ENCODE data around the gene LCE3B.

LCE3B gene

DNA sequence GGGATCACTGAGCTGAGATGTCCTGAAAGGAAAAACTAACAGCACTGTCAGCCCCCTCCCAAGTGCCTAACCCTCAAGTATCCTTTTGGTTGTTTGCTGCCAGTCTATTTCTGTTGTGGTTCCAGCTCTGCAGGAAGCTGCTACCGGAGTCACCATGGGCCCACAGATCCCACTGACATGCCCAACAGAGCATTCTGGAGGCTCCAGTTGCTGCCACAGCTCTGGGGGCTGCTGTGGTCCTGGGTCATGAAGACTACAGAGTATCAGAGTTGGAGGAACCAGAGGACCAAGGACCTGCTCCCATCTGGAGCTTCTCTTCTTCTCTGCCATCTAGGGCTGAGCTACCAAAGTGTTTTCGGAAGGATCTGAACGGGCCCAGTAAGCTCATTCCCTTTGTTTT lies 8.4 kb downstream of the LCE3B start:
- Histone ChIP-seq H3K4me1 (ENCODE audit: control insufficient read depth, insufficient read depth, low read length) (no peaks in the 10 kb centered on the region), H3K27ac (ENCODE audit: low read length) (no peak overlapping the region), H3K36me3 (ENCODE audit: control insufficient read depth in 2 of 2, insufficient read depth in 2 of 2, low read length in 2 of 2) (no peaks in the 10 kb centered on the region), H3K9me3 (ENCODE audit: control insufficient read depth in 2 of 2, low read length in 2 of 2) (peaks cover 10 to 12% of the 10 kb centered on the region in 2 donors), H3K4me3 (ENCODE audit: low read length in 2 of 2) (no peak overlapping the region), H3K27me3 (ENCODE audit: control insufficient read depth in 1 of 2, insufficient read depth in 2 of 2, low read length in 2 of 2) (peaks cover 0 to 2% of the 10 kb centered on the region in 2 donors), H3K9ac (ENCODE audit: low read length in 2 of 2) (no peak overlapping the region)

DNA sequence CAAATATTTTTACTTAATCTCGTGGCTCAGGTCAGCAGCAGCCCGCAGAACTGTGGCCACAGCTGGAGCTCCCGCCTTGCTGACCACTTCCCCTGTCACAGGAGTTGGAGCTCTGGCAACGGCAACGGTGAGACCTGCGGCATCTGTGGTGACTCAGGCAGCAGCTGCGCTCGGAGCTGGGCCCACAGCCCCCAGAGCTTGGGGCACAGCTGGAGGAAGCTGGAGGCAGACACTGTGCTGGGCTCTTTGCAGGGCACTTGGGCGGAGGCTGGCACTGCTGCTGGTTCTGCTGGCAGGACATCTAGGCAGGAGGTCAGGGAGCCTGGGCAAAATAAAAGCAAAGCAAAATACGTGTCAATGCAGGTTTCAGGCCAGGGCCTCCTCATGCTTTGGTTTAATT lies 9.2 kb downstream of the LCE3B start, which contains the start of gene LCE3A:
TSS of gene LCE3A (minus strand) at position 301 of the 400 bp plus-strand sequence. CDS start at position 301, 0 bp downstream.
- H3K4me1 ChIP-seq (ENCODE audit: control insufficient read depth, insufficient read depth, low read length): no peaks in the 10 kb centered on the region
- H3K27ac ChIP-seq (ENCODE audit: low read length): no peak within 1 kb of the TSS
- no peaks in the 10 kb centered on the region for H3K36me3 ChIP-seq (ENCODE audit: control insufficient read depth in 2 of 2, insufficient read depth in 2 of 2, low read length in 2 of 2)
- no peak within 1 kb of the TSS for H3K4me3 ChIP-seq (ENCODE audit: low read length in 2 of 2)
- peaks cover 9 to 10% of the 10 kb centered on the region in 2 donors for H3K9me3 ChIP-seq (ENCODE audit: control insufficient read depth in 2 of 2, low read length in 2 of 2)
- no peak within 1 kb of the TSS for H3K9ac ChIP-seq (ENCODE audit: low read length in 2 of 2)
- H3K27me3 ChIP-seq (ENCODE audit: control insufficient read depth in 1 of 2, insufficient read depth in 2 of 2, low read length in 2 of 2): peaks cover 0 to 2% of the 10 kb centered on the region in 2 donors

DNA sequence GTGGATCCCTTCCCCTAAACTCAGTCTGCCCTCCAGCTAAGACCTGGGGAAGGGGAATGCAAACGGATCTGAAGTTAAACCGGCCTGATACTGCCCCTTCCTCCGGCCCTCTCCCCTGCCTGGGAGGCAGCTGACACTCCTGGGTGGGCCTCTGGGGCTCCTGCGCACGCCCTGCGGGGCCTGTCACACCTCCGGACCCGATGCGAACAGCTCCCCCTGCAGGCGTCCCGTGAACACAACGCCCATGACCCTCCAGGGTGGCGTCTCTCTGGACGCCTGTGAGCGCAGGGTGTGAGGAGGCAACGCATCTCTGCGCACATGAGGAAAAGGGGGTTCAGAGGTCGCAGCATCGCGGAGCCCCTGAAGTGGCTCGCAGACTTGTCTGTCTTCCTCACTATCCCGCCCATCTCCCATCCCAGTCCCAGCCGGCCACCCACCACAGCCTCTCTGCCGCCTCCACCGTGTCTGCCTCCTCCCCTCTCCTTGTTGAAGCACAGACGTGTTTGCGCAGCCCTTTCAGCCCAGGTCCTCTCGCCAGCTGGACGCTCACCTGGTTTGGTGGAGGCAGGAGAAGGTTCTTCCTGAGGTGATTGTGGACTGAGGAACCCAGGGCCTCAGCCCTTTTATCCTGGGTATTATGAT lies 9.7 kb downstream of the LCE3B start:
- H3K36me3 ChIP-seq (ENCODE audit: control insufficient read depth in 2 of 2, insufficient read depth in 2 of 2, low read length in 2 of 2): no peaks in the 10 kb centered on the region
- H3K27me3 ChIP-seq (ENCODE audit: control insufficient read depth in 1 of 2, insufficient read depth in 2 of 2, low read length in 2 of 2): peaks cover 0 to 2% of the 10 kb centered on the region in 2 donors
- no peak overlapping the region for H3K9ac ChIP-seq (ENCODE audit: low read length in 2 of 2)
- no peak overlapping the region for H3K27ac ChIP-seq (ENCODE audit: low read length)
- no peaks in the 10 kb centered on the region for H3K4me1 ChIP-seq (ENCODE audit: control insufficient read depth, insufficient read depth, low read length)
- H3K9me3 ChIP-seq (ENCODE audit: control insufficient read depth in 2 of 2, low read length in 2 of 2): peaks cover 9% of the 10 kb centered on the region in 2 donors
- no peak overlapping the region for H3K4me3 ChIP-seq (ENCODE audit: low read length in 2 of 2)

DNA sequence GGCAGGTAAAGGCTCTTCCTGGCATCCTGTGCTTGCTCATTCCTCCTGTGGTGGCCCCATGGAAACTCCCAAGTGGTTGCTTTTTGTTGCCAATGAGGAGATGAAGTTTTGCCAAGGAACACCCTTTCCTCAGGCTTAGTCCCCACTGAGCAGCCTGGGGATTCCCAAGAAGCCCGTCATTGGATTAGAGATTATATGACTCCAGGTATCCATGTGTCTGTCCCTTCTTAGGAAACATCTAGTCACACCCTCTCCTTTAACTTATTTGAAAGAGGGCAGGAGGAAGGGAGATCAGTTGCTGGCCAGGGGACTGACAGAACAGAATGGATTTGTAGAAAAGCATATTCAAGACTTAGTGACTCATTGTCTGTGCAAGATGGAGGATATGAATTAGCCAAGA lies 13.1 kb downstream of the LCE3B start:
- H3K27ac ChIP-seq (ENCODE audit: low read length): no peak overlapping the region
- H3K27me3 ChIP-seq (ENCODE audit: control insufficient read depth in 1 of 2, insufficient read depth in 2 of 2, low read length in 2 of 2): peaks cover 0 to 2% of the 10 kb centered on the region in 2 donors
- H3K36me3 ChIP-seq (ENCODE audit: control insufficient read depth in 2 of 2, insufficient read depth in 2 of 2, low read length in 2 of 2): no peaks in the 10 kb centered on the region

DNA sequence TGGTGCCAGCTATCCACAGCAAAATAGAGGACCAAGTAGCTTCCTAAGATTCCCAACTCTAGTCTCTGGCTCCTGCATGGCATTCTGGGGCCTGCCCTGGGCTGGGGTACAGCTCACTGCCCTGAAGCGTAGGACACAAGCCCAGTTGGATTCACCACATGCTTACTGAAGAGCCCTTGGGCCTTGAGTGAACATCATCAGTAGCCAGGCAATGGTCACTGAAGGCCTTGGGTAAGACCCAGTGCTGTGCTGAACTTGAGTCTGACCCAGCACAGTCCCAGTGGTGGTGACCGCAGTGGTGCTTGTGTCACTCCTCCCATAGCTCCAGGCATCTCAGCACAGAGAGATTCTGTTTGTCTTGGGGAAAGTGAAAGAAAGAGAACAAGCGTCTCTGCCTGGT lies 17.0 kb downstream of the LCE3B start:
- no peaks in the 10 kb centered on the region for H3K4me1 ChIP-seq (ENCODE audit: control insufficient read depth, insufficient read depth, low read length)
- H3K36me3 ChIP-seq (ENCODE audit: control insufficient read depth in 2 of 2, insufficient read depth in 2 of 2, low read length in 2 of 2): no peaks in the 10 kb centered on the region
- no peaks in the 10 kb centered on the region for H3K27me3 ChIP-seq (ENCODE audit: control insufficient read depth in 1 of 2, insufficient read depth in 2 of 2, low read length in 2 of 2)
- H3K9ac ChIP-seq (ENCODE audit: low read length in 2 of 2): no peak overlapping the region
- no peak overlapping the region for H3K27ac ChIP-seq (ENCODE audit: low read length)
- no peak overlapping the region for H3K4me3 ChIP-seq (ENCODE audit: low read length in 2 of 2)
- H3K9me3 ChIP-seq (ENCODE audit: control insufficient read depth in 2 of 2, low read length in 2 of 2): peaks cover 0 to 2% of the 10 kb centered on the region in 2 donors

More for the DNA sequence above, 13.1 kb downstream of the LCE3B start:
- Histone ChIP-seq H3K4me3 (ENCODE audit: low read length in 2 of 2) (no peak overlapping the region), H3K4me1 (ENCODE audit: control insufficient read depth, insufficient read depth, low read length) (no peaks in the 10 kb centered on the region), H3K9ac (ENCODE audit: low read length in 2 of 2) (no peak overlapping the region), H3K9me3 (ENCODE audit: control insufficient read depth in 2 of 2, low read length in 2 of 2) (no peaks in the 10 kb centered on the region)

DNA sequence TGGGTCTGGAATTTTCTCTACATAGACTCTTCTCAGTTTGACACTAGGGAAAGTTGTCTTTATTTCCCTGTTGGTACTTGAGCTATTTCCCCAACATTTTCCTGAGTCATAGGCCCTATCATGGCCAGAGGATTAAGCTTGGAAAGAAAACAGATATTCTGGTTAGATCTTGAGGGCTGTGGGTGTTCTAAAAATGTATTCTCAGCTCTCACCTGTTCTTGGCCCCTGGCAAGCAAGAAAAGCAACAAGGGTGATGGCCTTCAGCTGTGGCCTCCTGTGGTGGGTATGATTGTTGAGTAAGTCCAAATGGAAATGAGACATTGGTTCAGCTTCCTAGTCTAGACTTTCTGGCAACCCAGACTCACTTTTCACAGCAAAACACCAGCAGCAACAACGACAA lies 26.7 kb downstream of the LCE3B start:
- H3K9me3 ChIP-seq (ENCODE audit: control insufficient read depth in 2 of 2, low read length in 2 of 2): peaks cover 3 to 8% of the 10 kb centered on the region in 2 donors
- no peaks in the 10 kb centered on the region for H3K27me3 ChIP-seq (ENCODE audit: control insufficient read depth in 1 of 2, insufficient read depth in 2 of 2, low read length in 2 of 2)
- no peak overlapping the region for H3K9ac ChIP-seq (ENCODE audit: low read length in 2 of 2)
- H3K4me1 ChIP-seq (ENCODE audit: control insufficient read depth, insufficient read depth, low read length): no peaks in the 10 kb centered on the region
- no peak overlapping the region for H3K27ac ChIP-seq (ENCODE audit: low read length)
- H3K36me3 ChIP-seq (ENCODE audit: control insufficient read depth in 2 of 2, insufficient read depth in 2 of 2, low read length in 2 of 2): no peaks in the 10 kb centered on the region
- no peak overlapping the region for H3K4me3 ChIP-seq (ENCODE audit: low read length in 2 of 2)

DNA sequence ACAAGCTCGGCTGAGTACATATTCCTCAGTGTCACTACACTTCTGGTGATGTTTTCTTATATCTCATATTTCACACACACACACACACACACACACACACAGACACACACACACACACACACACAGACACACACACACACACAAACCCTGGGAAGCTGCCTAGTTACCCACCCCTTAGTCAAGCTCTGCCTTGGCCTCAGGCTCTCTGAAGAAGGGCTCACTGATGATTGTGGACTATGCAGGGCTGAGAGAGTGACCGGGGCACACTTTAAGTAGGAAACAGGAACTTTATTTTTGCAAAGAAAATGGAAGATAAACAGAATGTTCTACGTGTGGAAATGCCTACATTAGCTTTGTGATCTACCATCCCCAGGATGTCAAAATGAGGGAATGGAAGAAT lies 30.3 kb downstream of the LCE3B start:
- H3K9me3 ChIP-seq (ENCODE audit: control insufficient read depth in 2 of 2, low read length in 2 of 2): peaks cover 3 to 4% of the 10 kb centered on the region in 2 donors
- H3K36me3 ChIP-seq (ENCODE audit: control insufficient read depth in 2 of 2, insufficient read depth in 2 of 2, low read length in 2 of 2): no peaks in the 10 kb centered on the region
- no peak overlapping the region for H3K27ac ChIP-seq (ENCODE audit: low read length)
- H3K27me3 ChIP-seq (ENCODE audit: control insufficient read depth in 1 of 2, insufficient read depth in 2 of 2, low read length in 2 of 2): peaks cover 0 to 3% of the 10 kb centered on the region in 2 donors
- H3K4me3 ChIP-seq (ENCODE audit: low read length in 2 of 2): no peak overlapping the region
- no peaks in the 10 kb centered on the region for H3K4me1 ChIP-seq (ENCODE audit: control insufficient read depth, insufficient read depth, low read length)
- H3K9ac ChIP-seq (ENCODE audit: low read length in 2 of 2): no peak overlapping the region

DNA sequence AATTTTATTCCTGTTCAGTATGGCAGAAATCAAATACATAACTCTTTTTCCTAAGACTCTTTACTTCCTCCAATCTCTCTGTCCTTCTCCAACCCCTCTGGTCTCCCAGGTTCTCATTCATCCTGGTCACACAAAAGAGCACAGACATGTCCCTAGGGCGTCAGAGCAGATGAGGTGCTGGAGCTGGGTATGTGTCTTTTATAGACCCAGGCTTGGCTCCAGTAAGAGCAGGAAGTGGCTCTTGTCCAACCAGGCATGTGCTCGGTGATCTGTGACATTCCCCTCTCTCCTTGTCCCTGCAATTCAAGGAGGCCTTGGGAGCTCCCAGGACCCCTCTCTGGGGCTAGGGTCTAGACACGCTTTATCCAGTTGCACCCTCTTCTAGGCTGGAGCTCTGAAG lies 31.5 kb downstream of the LCE3B start:
- Histone ChIP-seq H3K4me1 (ENCODE audit: control insufficient read depth, insufficient read depth, low read length) (no peaks in the 10 kb centered on the region), H3K9me3 (ENCODE audit: control insufficient read depth in 2 of 2, low read length in 2 of 2) (no peaks in the 10 kb centered on the region), H3K9ac (ENCODE audit: low read length in 2 of 2) (no peak overlapping the region), H3K4me3 (ENCODE audit: low read length in 2 of 2) (no peak overlapping the region), H3K36me3 (ENCODE audit: control insufficient read depth in 2 of 2, insufficient read depth in 2 of 2, low read length in 2 of 2) (no peaks in the 10 kb centered on the region), H3K27ac (ENCODE audit: low read length) (no peak overlapping the region), H3K27me3 (ENCODE audit: control insufficient read depth in 1 of 2, insufficient read depth in 2 of 2, low read length in 2 of 2) (peaks cover 0 to 3% of the 10 kb centered on the region in 2 donors)

DNA sequence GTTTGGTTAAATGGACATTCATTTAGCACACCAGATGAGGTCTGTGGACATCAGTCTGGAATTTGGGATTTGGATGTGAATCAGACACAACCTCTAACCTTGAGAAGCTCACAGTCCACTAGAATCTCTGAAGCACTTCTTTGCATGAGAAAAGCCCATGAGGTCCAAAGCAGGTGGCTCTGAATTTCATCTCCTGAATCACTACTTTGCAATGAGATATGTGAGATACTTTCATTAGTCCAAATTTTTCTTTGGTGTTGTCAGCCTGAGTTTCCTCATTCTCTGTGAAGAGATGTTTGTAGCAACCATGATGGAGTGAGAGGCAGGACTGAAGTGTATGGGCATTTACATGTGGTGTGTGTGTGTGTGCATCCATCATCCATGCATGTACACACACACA lies 33.0 kb downstream of the LCE3B start:
- no peak overlapping the region for H3K4me3 ChIP-seq (ENCODE audit: low read length in 2 of 2)
- H3K27ac ChIP-seq (ENCODE audit: low read length): no peak overlapping the region
- peaks cover 0 to 3% of the 10 kb centered on the region in 2 donors for H3K27me3 ChIP-seq (ENCODE audit: control insufficient read depth in 1 of 2, insufficient read depth in 2 of 2, low read length in 2 of 2)
- H3K9ac ChIP-seq (ENCODE audit: low read length in 2 of 2): no peak overlapping the region
- no peaks in the 10 kb centered on the region for H3K4me1 ChIP-seq (ENCODE audit: control insufficient read depth, insufficient read depth, low read length)
- H3K36me3 ChIP-seq (ENCODE audit: control insufficient read depth in 2 of 2, insufficient read depth in 2 of 2, low read length in 2 of 2): no peaks in the 10 kb centered on the region
- no peaks in the 10 kb centered on the region for H3K9me3 ChIP-seq (ENCODE audit: control insufficient read depth in 2 of 2, low read length in 2 of 2)

DNA sequence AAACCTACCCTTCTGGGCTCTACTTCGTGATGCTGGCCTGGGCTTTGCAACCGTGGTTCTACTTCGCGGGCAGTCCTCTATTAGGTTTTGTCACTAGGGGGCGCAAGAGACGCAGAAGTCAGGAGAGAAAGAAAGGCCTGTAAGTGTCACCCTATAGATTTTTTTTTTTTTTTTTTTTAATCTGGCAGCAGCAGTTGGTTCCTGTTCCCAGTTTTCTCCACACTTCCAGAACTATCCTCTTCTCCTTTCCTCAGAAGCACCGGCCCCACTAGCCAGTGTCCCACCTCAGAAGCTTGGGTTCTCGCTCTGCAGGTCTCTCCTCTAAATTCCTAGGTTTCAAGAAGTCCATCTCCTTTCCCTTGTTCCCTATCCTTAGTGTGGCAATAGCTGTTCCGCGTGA lies 40.5 kb downstream of the LCE3B start:
- H3K9ac ChIP-seq (ENCODE audit: low read length in 2 of 2): no peak overlapping the region
- H3K4me1 ChIP-seq (ENCODE audit: control insufficient read depth, insufficient read depth, low read length): no peaks in the 10 kb centered on the region
- H3K9me3 ChIP-seq (ENCODE audit: control insufficient read depth in 2 of 2, low read length in 2 of 2): no peaks in the 10 kb centered on the region
- H3K36me3 ChIP-seq (ENCODE audit: control insufficient read depth in 2 of 2, insufficient read depth in 2 of 2, low read length in 2 of 2): no peaks in the 10 kb centered on the region
- no peak overlapping the region for H3K4me3 ChIP-seq (ENCODE audit: low read length in 2 of 2)
- no peak overlapping the region for H3K27ac ChIP-seq (ENCODE audit: low read length)
- no peaks in the 10 kb centered on the region for H3K27me3 ChIP-seq (ENCODE audit: control insufficient read depth in 1 of 2, insufficient read depth in 2 of 2, low read length in 2 of 2)

DNA sequence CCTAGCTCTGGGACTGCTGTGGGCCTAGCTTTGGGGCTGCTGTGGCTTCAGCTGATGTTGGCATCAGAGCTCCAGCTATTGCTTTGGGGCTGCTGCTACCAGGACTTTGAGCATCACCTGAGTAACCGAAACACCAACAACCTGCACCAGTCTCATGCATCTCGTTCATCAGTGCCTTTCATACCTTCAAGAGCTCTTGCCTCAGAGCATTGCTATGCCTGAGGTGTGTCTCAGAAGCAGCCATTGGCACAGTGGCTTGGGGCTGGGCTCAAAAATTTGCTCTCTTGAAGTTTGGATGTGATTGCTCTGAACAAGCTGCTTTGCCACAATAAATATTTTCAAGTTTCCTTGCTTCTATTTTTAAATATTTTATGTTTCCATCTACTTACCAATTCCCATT lies 42.8 kb downstream of the LCE3B start:
- Histone ChIP-seq H3K27me3 (ENCODE audit: control insufficient read depth in 1 of 2, insufficient read depth in 2 of 2, low read length in 2 of 2) (no peaks in the 10 kb centered on the region), H3K4me1 (ENCODE audit: control insufficient read depth, insufficient read depth, low read length) (no peaks in the 10 kb centered on the region), H3K9me3 (ENCODE audit: control insufficient read depth in 2 of 2, low read length in 2 of 2) (no peaks in the 10 kb centered on the region), H3K36me3 (ENCODE audit: control insufficient read depth in 2 of 2, insufficient read depth in 2 of 2, low read length in 2 of 2) (no peaks in the 10 kb centered on the region), H3K4me3 (ENCODE audit: low read length in 2 of 2) (no peak overlapping the region), H3K9ac (ENCODE audit: low read length in 2 of 2) (no peak overlapping the region), H3K27ac (ENCODE audit: low read length) (no peak overlapping the region)
